PC-3 (cell line): ENCODE results near the gene PI4KA. TPM values are rescaled to one million over a fixed set of nuclear protein-coding genes. Genes with fewer than 3 reads are reported as not detected.

ENCODE experiments used
- ATAC-seq: fragments of 200-7000 bp; cut with Tn5 transposase; 2 replicates; pipeline ENCODE4 v1.9.1; 2020; ENCODE audit warnings: mild to moderate bottlenecking, moderate library complexity
- BruUV-seq: library from RNA; stranded (reverse); fragments of 400-500 nt; replicated peaks from 2 replicates; lab custom pipeline; 2021; lab: Mats Ljungman, UMichigan
- CTCF ChIA-PET: fragments of 300-600 bp; sonication (Branson Sonifier 250); formaldehyde crosslinking; loops from one replicate; lab custom pipeline; 2022; ENCODE audit warnings: antibody characterized with exemption; lab: Charles Lee
- POLR2A ChIA-PET: fragments of 300-600 bp; sonication (Branson Sonifier 250); formaldehyde crosslinking; loops from one replicate; lab custom pipeline; 2022; ENCODE audit warnings: antibody characterized with exemption; ENCODE audit not compliant: unreplicated experiment; lab: Charles Lee
- DNase-seq: peaks from one replicate; pipeline ENCODE4 v3.0.0-alpha.2; 2015
- H2AFZ ChIP-seq: fragments of 300-600 bp; sonication (generic); 2 replicates; pipeline ENCODE4 v1.6.0; 2016; ENCODE audit warnings: antibody characterized with exemption, low read length
- H3F3A ChIP-seq: fragments of 300-600 bp; sonication (generic); one replicate; pipeline ENCODE4 v1.6.0; 2017; ENCODE audit warnings: antibody characterized with exemption, low read length, control low read depth, mild to moderate bottlenecking; ENCODE audit not compliant: unreplicated experiment
- H3K27ac ChIP-seq: fragments of 300-600 bp; sonication (generic); 2 replicates; pipeline ENCODE4 v1.5.1; 2016; ENCODE audit warnings: mild to moderate bottlenecking, low read length
- H3K27me3 ChIP-seq: fragments of 300-600 bp; sonication (generic); 2 replicates; pipeline ENCODE4 v1.6.1; 2016; ENCODE audit warnings: low read length, mixed read lengths
- H3K36me3 ChIP-seq: fragments of 300-600 bp; sonication (generic); 2 replicates; pipeline ENCODE4 v1.6.1; 2016; ENCODE audit warnings: low read depth, mixed run types, low read length, mixed read lengths
- H3K4me1 ChIP-seq: fragments of 300-600 bp; sonication (generic); 2 replicates; pipeline ENCODE4 v1.5.1; 2016; ENCODE audit warnings: low read length; ENCODE audit not compliant: insufficient read depth
- H3K4me2 ChIP-seq: fragments of 300-600 bp; sonication (generic); 2 replicates; pipeline ENCODE4 v1.6.0; 2016; ENCODE audit warnings: low read length
- H3K4me3 ChIP-seq: fragments of 300-600 bp; sonication (generic); 2 replicates; pipeline ENCODE4 v1.5.1; 2016; ENCODE audit warnings: mild to moderate bottlenecking, low read length, mixed read lengths
- H3K79me2 ChIP-seq: fragments of 300-600 bp; sonication (generic); 2 replicates; pipeline ENCODE4 v1.6.1; 2017; ENCODE audit warnings: low read length, mixed read lengths
- H3K9ac ChIP-seq: fragments of 300-600 bp; sonication (generic); 2 replicates; pipeline ENCODE4 v1.6.0; 2016; ENCODE audit warnings: mild to moderate bottlenecking, low read length
- H3K9me2 ChIP-seq: fragments of 300-600 bp; sonication (generic); replicated peaks from 2 replicates; pipeline ENCODE4 v1.6.1; 2016; ENCODE audit warnings: mixed run types, low read length, mixed read lengths
- H3K9me3 ChIP-seq: fragments of 300-600 bp; sonication (generic); 2 replicates; pipeline ENCODE4 v1.6.1; 2016; ENCODE audit warnings: low read length, mixed read lengths
- H4K20me1 ChIP-seq: fragments of 300-600 bp; sonication (generic); 2 replicates; pipeline ENCODE4 v1.6.1; 2016; ENCODE audit warnings: low read length, mixed read lengths
- EZH2 ChIP-seq: fragments of 300-600 bp; sonication (generic); IDR thresholded peaks from one replicate; pipeline ENCODE4 v1.6.1; 2017; ENCODE audit warnings: antibody characterized with exemption, mild to moderate bottlenecking, low read length; ENCODE audit not compliant: unreplicated experiment
- EZH2phosphoT487 ChIP-seq: fragments of 300-600 bp; sonication (generic); IDR thresholded peaks from 2 replicates; pipeline ENCODE4 v1.6.1; 2018; ENCODE audit warnings: mild to moderate bottlenecking, antibody characterized with exemption, low read length, borderline replicate concordance
- intact Hi-C: fragments of 100-400 bp; cut with micrococcal nuclease; formaldehyde crosslinking; loops from 2 replicates; pipeline ENCODE4 v1.9.0; 2023
- total RNA-seq: library from RNA; depleted of rRNA; stranded (reverse); fragments of >200 nt; gene quantifications from 2 replicates; pipeline ENCODE4 v1.2.3, GENCODE V29; 2014
- TF ChIP-seq, protein P1 (sequence below): fragments of 300-600 bp; sonication (generic); conservative IDR thresholded peaks from 2 replicates; pipeline ENCODE4 v1.5.1; 2017; ENCODE audit warnings: antibody characterized with exemption, low read depth, mild to moderate bottlenecking, low read length

Gene PI4KA
- total RNA-seq, 1 experiment from 2014 or later: 39.7 TPM

DNA sequence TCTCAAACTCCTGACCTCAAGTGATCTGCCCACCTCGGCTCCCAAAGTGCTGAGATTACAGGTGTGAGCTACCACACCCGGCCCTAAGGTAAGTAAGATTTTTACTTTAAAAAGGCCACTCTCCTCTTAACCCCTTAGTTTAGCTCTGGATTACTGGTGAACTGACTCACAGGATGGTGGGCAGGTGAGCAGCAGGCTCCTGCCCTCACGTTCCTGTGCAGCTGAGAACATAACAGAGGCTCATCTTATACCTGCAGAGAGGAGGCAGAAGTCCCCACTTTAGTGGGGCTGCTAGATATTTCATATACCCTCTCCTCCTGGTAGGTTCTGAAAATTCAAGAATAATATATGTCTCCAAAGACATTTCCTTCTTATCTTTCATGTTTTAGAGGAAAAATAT, 101.8 kb downstream of the PI4KA start:
- ChIA-PET CTCF (interaction anchor here (0.5 kb wide), 1 partner anchor 339 kb away, joined by 14 read pairs; no protein-coding TSS in a partner anchor), POLR2A (no interaction called here)
- Histone ChIP-seq H3K4me1 (no peaks in the 10 kb centered on the region), H3F3A (no peaks in the 10 kb centered on the region), H3K4me3 (no peak overlapping the region), H4K20me1 (no peaks in the 10 kb centered on the region), H3K79me2 (no peaks in the 10 kb centered on the region), H3K4me2 (no peak overlapping the region), H3K27ac (no peak overlapping the region), H3K27me3 (no peaks in the 10 kb centered on the region), H3K36me3 (no peaks in the 10 kb centered on the region; the same call in 1 of the 2 replicates), H3K9me3 (no peaks in the 10 kb centered on the region), H3K9me2 (no peaks in the 10 kb centered on the region), H3K9ac (no peak overlapping the region), H2AFZ (no peak overlapping the region)
- ATAC-seq: no peak
- no peak for DNase-seq
- intact Hi-C loops: no loop called here
- TF ChIP-seq EZH2phosphoT487 (no peak), EZH2 (no peak)
- TF ChIP-seq, protein P1, sequence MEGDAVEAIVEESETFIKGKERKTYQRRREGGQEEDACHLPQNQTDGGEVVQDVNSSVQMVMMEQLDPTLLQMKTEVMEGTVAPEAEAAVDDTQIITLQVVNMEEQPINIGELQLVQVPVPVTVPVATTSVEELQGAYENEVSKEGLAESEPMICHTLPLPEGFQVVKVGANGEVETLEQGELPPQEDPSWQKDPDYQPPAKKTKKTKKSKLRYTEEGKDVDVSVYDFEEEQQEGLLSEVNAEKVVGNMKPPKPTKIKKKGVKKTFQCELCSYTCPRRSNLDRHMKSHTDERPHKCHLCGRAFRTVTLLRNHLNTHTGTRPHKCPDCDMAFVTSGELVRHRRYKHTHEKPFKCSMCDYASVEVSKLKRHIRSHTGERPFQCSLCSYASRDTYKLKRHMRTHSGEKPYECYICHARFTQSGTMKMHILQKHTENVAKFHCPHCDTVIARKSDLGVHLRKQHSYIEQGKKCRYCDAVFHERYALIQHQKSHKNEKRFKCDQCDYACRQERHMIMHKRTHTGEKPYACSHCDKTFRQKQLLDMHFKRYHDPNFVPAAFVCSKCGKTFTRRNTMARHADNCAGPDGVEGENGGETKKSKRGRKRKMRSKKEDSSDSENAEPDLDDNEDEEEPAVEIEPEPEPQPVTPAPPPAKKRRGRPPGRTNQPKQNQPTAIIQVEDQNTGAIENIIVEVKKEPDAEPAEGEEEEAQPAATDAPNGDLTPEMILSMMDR: no peak
- BruUV-seq: no TSS peak

DNA sequence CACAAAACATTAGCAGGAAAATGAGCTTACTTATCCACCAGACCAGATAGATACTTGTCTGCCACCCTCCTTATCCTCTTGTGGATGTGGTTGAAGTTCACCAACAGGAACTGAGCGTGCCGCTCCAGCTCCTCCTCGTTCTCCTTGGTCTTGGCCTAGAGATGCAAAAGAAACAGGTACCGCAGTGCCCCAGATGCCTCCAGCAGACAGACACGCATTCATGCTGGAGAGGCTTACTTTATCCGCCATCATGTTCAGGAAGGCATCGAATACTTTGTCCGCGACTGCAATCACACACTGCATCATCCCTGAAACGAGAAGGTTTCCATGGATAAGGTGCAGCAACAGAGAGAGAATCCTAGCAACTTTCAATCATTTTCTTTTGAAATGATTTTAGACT, 105.7 kb downstream of the PI4KA start:
- Histone ChIP-seq H3K27ac (no peak overlapping the region), H4K20me1 (no peaks in the 10 kb centered on the region), H3K27me3 (no peaks in the 10 kb centered on the region), H2AFZ (no peak overlapping the region), H3K9me3 (no peaks in the 10 kb centered on the region), H3K4me1 (peaks cover 12% of the 10 kb centered on the region; the same call in 1 of the 2 replicates), H3K9me2 (no peaks in the 10 kb centered on the region), H3F3A (no peaks in the 10 kb centered on the region), H3K79me2 (no peaks in the 10 kb centered on the region), H3K4me2 (no peak overlapping the region), H3K36me3 (no peaks in the 10 kb centered on the region; the same call in 1 of the 2 replicates), H3K4me3 (no peak overlapping the region), H3K9ac (no peak overlapping the region)
- ATAC-seq: no peak
- TF ChIP-seq EZH2phosphoT487 (no peak), EZH2 (no peak)
- TF ChIP-seq, protein P1: no peak
- no peak for DNase-seq
- intact Hi-C loops: no loop called here
- POLR2A ChIA-PET: no interaction called here
- CTCF ChIA-PET: no interaction called here
- BruUV-seq: no TSS peak

DNA sequence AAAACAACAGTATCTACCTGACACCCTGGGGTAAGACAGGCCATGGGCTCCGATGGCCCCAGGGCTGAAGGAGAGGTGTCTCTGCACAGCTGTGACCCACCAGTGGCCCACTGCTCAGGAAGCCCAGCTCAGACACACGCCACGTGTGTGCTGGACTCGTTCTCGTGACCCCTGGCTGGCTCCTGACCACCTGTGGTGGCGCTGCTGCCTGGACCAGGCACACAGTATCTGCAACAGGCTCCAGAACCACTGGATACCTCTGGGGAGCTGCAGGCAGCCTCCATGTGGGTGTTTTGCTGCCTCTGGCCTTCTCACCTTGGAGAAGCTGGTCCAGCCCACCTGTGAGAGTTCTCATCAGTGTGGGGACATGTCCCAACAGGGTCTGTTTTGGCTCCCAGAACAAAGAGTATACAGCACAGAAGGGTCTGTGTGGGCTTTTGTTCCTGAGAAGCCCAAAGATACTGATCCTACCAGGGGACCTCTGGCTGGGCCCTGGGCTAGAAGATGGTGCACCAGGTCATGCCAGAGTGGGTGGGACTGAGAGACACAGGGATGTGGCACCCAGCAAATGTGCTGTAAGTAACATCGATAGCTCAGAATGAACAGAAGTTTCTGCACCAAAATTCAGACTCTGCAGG, 106.4 kb downstream of the PI4KA start:
- H3F3A ChIP-seq: no peaks in the 10 kb centered on the region
- H3K27ac ChIP-seq: no peak overlapping the region
- H3K4me2 ChIP-seq: no peak overlapping the region
- no peak overlapping the region for H3K9ac ChIP-seq
- no peaks in the 10 kb centered on the region for H3K9me3 ChIP-seq
- no peaks in the 10 kb centered on the region for H3K9me2 ChIP-seq
- ChIA-PET CTCF (no interaction called here), POLR2A (no interaction called here)
- intact Hi-C loops: no loop called here
- H3K4me1 ChIP-seq: peaks cover 12% of the 10 kb centered on the region; the same call in 1 of the 2 replicates
- H3K4me3 ChIP-seq: no peak overlapping the region
- DNase-seq (no peak), ATAC-seq (no peak)
- no peaks in the 10 kb centered on the region; the same call in 1 of the 2 replicates for H3K36me3 ChIP-seq
- no TSS peak for BruUV-seq
- no peaks in the 10 kb centered on the region for H3K79me2 ChIP-seq
- H4K20me1 ChIP-seq: no peaks in the 10 kb centered on the region
- H2AFZ ChIP-seq: no peak overlapping the region
- no peaks in the 10 kb centered on the region for H3K27me3 ChIP-seq
- TF ChIP-seq, protein P1: no peak
- no peak for TF ChIP-seq EZH2phosphoT487
- no peak for TF ChIP-seq EZH2
